Ovary (tissue), 9 donors: ENCODE measurements around the gene TBC1D14. TPM values are rescaled to one million over a fixed set of nuclear protein-coding genes. Genes with fewer than 3 reads are reported as not detected.

Experiments
- DNase-seq, 5 donors: peaks; one replicate each; pipeline ENCODE4 v3.0.0-alpha.2; 2019 to 2020
- H3K27ac ChIP-seq, 2 donors: fragments of 200-600 bp; one replicate each; pipeline versions ENCODE4 v1.5.1 to v1.8.0; 2019 to 2022
- H3K27me3 ChIP-seq: fragments of 200-600 bp; one replicate; pipeline ENCODE4 v1.8.0; 2022
- H3K36me3 ChIP-seq: fragments of 200-600 bp; sonication (generic); one replicate; pipeline ENCODE4 v1.5.1; 2019
- H3K4me1 ChIP-seq: one replicate; pipeline ENCODE4 v1.8.1; 2013; ENCODE audit warnings: mild to moderate bottlenecking, moderate library complexity; ENCODE audit not compliant: insufficient read depth
- H3K4me3 ChIP-seq: fragments of 200-600 bp; sonication (generic); one replicate; pipeline ENCODE4 v1.5.1; 2017
- H3K9me3 ChIP-seq, 2 donors: fragments of 200-600 bp in 1 of 2; sonication (generic) in 1 of 2; one replicate each; pipeline versions ENCODE4 v1.5.1 to v1.8.1; 2013 to 2019; ENCODE audit warnings: mild to moderate bottlenecking in 1 of 2, moderate library complexity in 1 of 2
- CTCF ChIP-seq, 3 donors: fragments of 450-650 bp in 2 of 3; fragments of 200-600 bp in 1 of 3; IDR thresholded peaks; one replicate each; pipeline versions ENCODE4 v1.5.1 to v1.8.0; 2016 to 2022; ENCODE audit warnings: antibody characterized with exemption in 3 of 3, mild to moderate bottlenecking in 1 of 3
- EP300 ChIP-seq: sonication (generic); formaldehyde crosslinking; IDR thresholded peaks from one replicate; pipeline ENCODE4 v1.6.1; 2017; ENCODE audit warnings: antibody characterized with exemption
- POLR2A ChIP-seq: fragments of 450-650 bp; IDR thresholded peaks from one replicate; pipeline ENCODE4 v1.6.1; 2017; ENCODE audit warnings: antibody characterized with exemption, mild to moderate bottlenecking, moderate library complexity
- WGBS, 3 donors: extraction: QIAGEN DNeasy Blood & Tissue Kit in 1 of 3; methylation state at CpG; one replicate each; pipeline versions ENCODE4 v1.1.5 to v1.1.7; 2013 to 2017; 5-methylcytosine and 5-hydroxymethylcytosine counted together
- intact Hi-C, 4 donors: fragments of 100-400 bp; cut with DNase I; formaldehyde crosslinking; loops; one replicate each; pipeline versions ENCODE4 v1.11.0 to v1.15.1; 2022 to 2023
- polyA plus RNA-seq, 2 donors: library from polyadenylated mRNA; stranded (reverse); fragments of 200-250 nt in 1 of 2; fragments of 350-450 nt in 1 of 2; fragmentation: Illumina TruSeq in 1 of 2; extraction: RNeasy Lipid Tissue Mini Kit (QIAGEN cat#74804) in 1 of 2; gene quantifications; one replicate each; pipeline ENCODE4 v1.2.3, GENCODE V29; 2013 to 2014
- total RNA-seq, 7 donors: library from RNA; depleted of rRNA in 2 of 7; stranded (reverse); fragments of >200 nt in 2 of 7; fragmentation: NEBNext Ultra II Directional in 3 of 7; extraction: Animal tissue kit (Norgen Biotek cat#: 25700) in 3 of 7; gene quantifications; one replicate each; pipeline versions ENCODE4 v1.1.0 to v1.2.4, GENCODE V29; 2016 to 2023
- donor health status: DM: no; HTN: no; CAD: no; lungs with moderate emphysema.
- donor health status: DM: no; HTN: no; CAD: no.
- donor health status: Bipolar disorder and iron deficiency.
- donor health status: DM: yes; HTN: yes; CAD: no.
- donor health status: DM: no; HTN: no; CAD: no.
- donor health status: DM: yes; HTN: yes; CAD: no.

TBC1D14 gene
- total and polyA plus RNA-seq, 9 donors = 19.9 to 40.0 (median 34.4) TPM

GRCh38 chr4:7059662-7060061 is 150.0 kb downstream of the TBC1D14 start:
- no peaks in the 10 kb centered on the region for H3K36me3 ChIP-seq
- intact Hi-C loops = no loop called here
- H3K9me3 ChIP-seq = no peaks in the 10 kb centered on the region
- WGBS, 3 donors = 86 to 88% (median 87%) methylated on average over 11 of the region's 11 CpGs
- H3K4me1 ChIP-seq = no peaks in the 10 kb centered on the region
- no peak overlapping the region for H3K27ac ChIP-seq
- no peaks in the 10 kb centered on the region for H3K27me3 ChIP-seq
- no peak for TF ChIP-seq EP300
- no peak for TF ChIP-seq CTCF (IDR thresholded peaks at IDR 0.05)
- no peak overlapping the region for H3K4me3 ChIP-seq
- DNase-seq = peak in 1 of 5 donors; percentile 14

DNA sequence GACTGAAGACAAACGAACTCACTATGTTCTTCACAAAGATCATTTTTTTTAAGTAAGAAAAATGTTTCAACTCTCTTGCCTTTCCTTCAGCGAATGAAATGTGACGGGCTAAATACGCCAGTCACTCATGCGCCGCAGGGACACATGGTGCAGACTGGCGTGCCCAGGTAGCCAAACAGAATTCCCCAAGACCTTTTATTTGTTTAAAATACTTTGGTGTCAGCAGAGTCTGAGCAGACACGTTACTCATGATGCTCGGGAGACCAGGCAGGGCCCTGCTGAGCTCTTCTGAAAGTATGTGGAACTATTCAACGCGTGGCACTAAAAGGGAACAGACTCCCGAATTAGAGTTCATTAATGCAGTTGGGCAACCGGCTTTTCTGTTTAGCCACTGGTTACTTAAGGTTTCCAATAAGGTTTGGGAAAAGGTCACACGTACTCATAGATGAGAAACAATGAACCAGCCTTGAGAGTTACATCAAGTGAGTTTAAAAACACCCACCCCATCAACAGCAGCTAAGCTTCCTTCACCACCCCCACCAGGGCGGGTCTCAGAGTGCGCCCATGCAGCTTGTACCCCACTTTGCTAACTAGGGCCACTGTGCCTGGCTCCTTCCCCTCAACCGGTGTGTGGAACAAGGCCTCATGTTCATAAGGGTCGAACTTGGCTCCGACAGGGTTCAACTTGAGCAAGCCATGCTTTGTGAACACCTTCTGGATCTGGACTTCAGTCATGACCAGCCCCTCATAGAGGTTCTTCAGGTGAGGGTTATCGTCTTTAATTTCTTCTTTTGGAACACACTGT is 150.9 kb downstream of the TBC1D14 start:
- Histone ChIP-seq H3K36me3 (no peaks in the 10 kb centered on the region), H3K4me3 (no peak overlapping the region), H3K27me3 (no peaks in the 10 kb centered on the region), H3K27ac (no peak overlapping the region), H3K9me3 (no peaks in the 10 kb centered on the region), H3K4me1 (no peaks in the 10 kb centered on the region)
- intact Hi-C loops = no loop called here
- 87 to 90% (median 88%) methylated on average over 20 of the region's 20 CpGs for WGBS, 3 donors
- DNase-seq = peak in 1 of 5 donors; percentile 9
- TF ChIP-seq EP300 (no peak), POLR2A (no peak), CTCF (IDR thresholded peaks at IDR 0.05) (no peak)

- no peak overlapping the region for H3K27ac ChIP-seq
- no peaks in the 10 kb centered on the region for H3K36me3 ChIP-seq
- no peak for TF ChIP-seq POLR2A
- no peak for TF ChIP-seq EP300
- no peak for TF ChIP-seq CTCF (IDR thresholded peaks at IDR 0.05)
- H3K27me3 ChIP-seq = no peaks in the 10 kb centered on the region
- WGBS, 3 donors = 86 to 89% (median 88%) methylated on average over 6 of the region's 6 CpGs
- peak in 1 of 5 donors; percentile 8 for DNase-seq
- peaks cover 6% of the 10 kb centered on the region for H3K4me1 ChIP-seq
- H3K9me3 ChIP-seq = no peaks in the 10 kb centered on the region
- intact Hi-C loops = no loop called here
- no peak overlapping the region for H3K4me3 ChIP-seq
Observed at GRCh38 chr4:7061815-7062214, 152.2 kb downstream of the TBC1D14 start.

- TF ChIP-seq CTCF (IDR thresholded peaks at IDR 0.05) = no peak
- no peak for TF ChIP-seq POLR2A
- TF ChIP-seq EP300 = no peak
- 90 to 93% (median 93%) methylated on average over 4 of the region's 4 CpGs for WGBS, 3 donors
- H3K36me3 ChIP-seq = no peaks in the 10 kb centered on the region
- no peak overlapping the region for H3K4me3 ChIP-seq
- no peak overlapping the region for H3K27ac ChIP-seq
- no peak for DNase-seq
- peaks cover 9% of the 10 kb centered on the region for H3K4me1 ChIP-seq
- H3K27me3 ChIP-seq = no peaks in the 10 kb centered on the region
- H3K9me3 ChIP-seq = no peaks in the 10 kb centered on the region
- intact Hi-C loops = no loop called here
Observed at GRCh38 chr4:7062816-7063215, 153.2 kb downstream of the TBC1D14 start.
